Lung (tissue), 12 donors: ENCODE results near the gene BDKRB2. TPM values are rescaled to one million over a fixed set of nuclear protein-coding genes. Genes with fewer than 3 reads are reported as not detected.

Experiments
- ATAC-seq: fragments of 200-7000 bp; cut with Tn5 transposase; one replicate; pipeline ENCODE4 v1.9.1; 2020; ENCODE audit warnings: moderate number of reproducible peaks; ENCODE audit not compliant: insufficient read depth, low FRiP score
- DNase-seq, 3 donors: peaks; one replicate each; pipeline ENCODE4 v3.0.0-alpha.2; 2013 to 2017
- H3K27ac ChIP-seq, 2 donors: one replicate each; pipeline ENCODE4 v1.5.1; 2013; ENCODE audit warnings: mild to moderate bottlenecking in 2 of 2, moderate library complexity in 2 of 2, control low read depth in 1 of 2, inconsistent platforms in 1 of 2, low read depth in 1 of 2, low read length in 1 of 2
- H3K27me3 ChIP-seq, 3 donors: one replicate each; pipeline ENCODE4 v1.5.1; 2013; ENCODE audit warnings: low read length in 2 of 3; ENCODE audit not compliant: control insufficient read depth in 3 of 3, insufficient read depth in 3 of 3
- H3K36me3 ChIP-seq, 4 donors: one replicate each; pipeline ENCODE4 v1.5.1; 2013; ENCODE audit warnings: low read length in 4 of 4, mild to moderate bottlenecking in 1 of 4, moderate library complexity in 1 of 4; ENCODE audit not compliant: control insufficient read depth in 4 of 4, insufficient read depth in 4 of 4
- H3K4me1 ChIP-seq, 5 donors: one replicate each; pipeline ENCODE4 v1.5.1; 2013; ENCODE audit warnings: low read length in 5 of 5, mild to moderate bottlenecking in 2 of 5, moderate library complexity in 1 of 5; ENCODE audit not compliant: control insufficient read depth in 5 of 5, insufficient read depth in 5 of 5
- H3K4me3 ChIP-seq: one replicate; pipeline ENCODE4 v1.5.1; 2013; ENCODE audit warnings: mild to moderate bottlenecking, control low read depth, moderate library complexity
- H3K9ac ChIP-seq, 2 donors: one replicate each; pipeline ENCODE4 v1.5.1; 2013; ENCODE audit warnings: low read length in 2 of 2, control low read depth in 1 of 2; ENCODE audit not compliant: insufficient read depth in 1 of 2
- H3K9me3 ChIP-seq, 4 donors: one replicate each; pipeline ENCODE4 v1.5.1; 2013; ENCODE audit warnings: low read length in 3 of 4, mild to moderate bottlenecking in 1 of 4, moderate library complexity in 1 of 4; ENCODE audit not compliant: control insufficient read depth in 4 of 4, insufficient read depth in 3 of 4
- WGBS, 2 donors: extraction: QIAGEN DNeasy Blood & Tissue Kit; methylation state at CpG; one replicate each; pipeline ENCODE4 v1.1.7; 2013; 5-methylcytosine and 5-hydroxymethylcytosine counted together
- polyA plus RNA-seq, 2 donors: library from polyadenylated mRNA; stranded (reverse); fragments of 200-250 nt; gene quantifications; one replicate each; pipeline ENCODE4 v1.2.1, GENCODE V29; 2013
- total RNA-seq, 2 donors: library from RNA; depleted of rRNA in 1 of 2; stranded (reverse); fragments of >200 nt in 1 of 2; gene quantifications; one replicate each; pipeline ENCODE4 v1.2.1, GENCODE V29; 2014 to 2021
- TF ChIP-seq, protein P1 (sequence below): IDR thresholded peaks from 2 replicates; pipeline ENCODE4 v1.5.1; 2012; ENCODE audit warnings: mild to moderate bottlenecking; ENCODE audit errors: control extremely low read depth, extremely low read depth
- donor health status: control.
- donor health status: control.
- donor health status: Bipolar disorder and iron deficiency.
- donor health status: healthy.
- donor health status: DM: yes; HTN: yes; CAD: no.

Gene BDKRB2
- total and polyA plus RNA-seq, 4 donors, result 0.77 to 5.8 (median 2.4) TPM

GRCh38 chr14:96229315-96229714, 24.7 kb downstream of the BDKRB2 start:
- H3K4me3 ChIP-seq, result no peak overlapping the region
- no peak overlapping the region for H3K9ac ChIP-seq
- DNase-seq (no peak), ATAC-seq (no peak)
- no peaks in the 10 kb centered on the region for H3K27me3 ChIP-seq
- peaks cover 0 to 6% (median 2%) of the 10 kb centered on the region in 4 donors for H3K9me3 ChIP-seq
- TF ChIP-seq, protein P1, sequence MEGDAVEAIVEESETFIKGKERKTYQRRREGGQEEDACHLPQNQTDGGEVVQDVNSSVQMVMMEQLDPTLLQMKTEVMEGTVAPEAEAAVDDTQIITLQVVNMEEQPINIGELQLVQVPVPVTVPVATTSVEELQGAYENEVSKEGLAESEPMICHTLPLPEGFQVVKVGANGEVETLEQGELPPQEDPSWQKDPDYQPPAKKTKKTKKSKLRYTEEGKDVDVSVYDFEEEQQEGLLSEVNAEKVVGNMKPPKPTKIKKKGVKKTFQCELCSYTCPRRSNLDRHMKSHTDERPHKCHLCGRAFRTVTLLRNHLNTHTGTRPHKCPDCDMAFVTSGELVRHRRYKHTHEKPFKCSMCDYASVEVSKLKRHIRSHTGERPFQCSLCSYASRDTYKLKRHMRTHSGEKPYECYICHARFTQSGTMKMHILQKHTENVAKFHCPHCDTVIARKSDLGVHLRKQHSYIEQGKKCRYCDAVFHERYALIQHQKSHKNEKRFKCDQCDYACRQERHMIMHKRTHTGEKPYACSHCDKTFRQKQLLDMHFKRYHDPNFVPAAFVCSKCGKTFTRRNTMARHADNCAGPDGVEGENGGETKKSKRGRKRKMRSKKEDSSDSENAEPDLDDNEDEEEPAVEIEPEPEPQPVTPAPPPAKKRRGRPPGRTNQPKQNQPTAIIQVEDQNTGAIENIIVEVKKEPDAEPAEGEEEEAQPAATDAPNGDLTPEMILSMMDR, result no peak
- no peak overlapping the region for H3K27ac ChIP-seq
- H3K4me1 ChIP-seq, result peaks cover 0 to 11% (median 0%) of the 10 kb centered on the region in 5 donors
- WGBS, 2 donors, result 94 to 96% methylated on average over 6 of the region's 6 CpGs
- no peaks in the 10 kb centered on the region for H3K36me3 ChIP-seq

- H3K9me3 ChIP-seq, result peaks cover 0 to 6% (median 2%) of the 10 kb centered on the region in 4 donors
- ATAC-seq (no peak), DNase-seq (no peak)
- TF ChIP-seq, protein P1, result no peak
- 86 to 92% methylated on average over 4 of the region's 4 CpGs for WGBS, 2 donors
- no peak overlapping the region for H3K4me3 ChIP-seq
- H3K9ac ChIP-seq, result no peak overlapping the region
- H3K27me3 ChIP-seq, result no peaks in the 10 kb centered on the region
- H3K4me1 ChIP-seq, result peaks cover 0 to 16% (median 0%) of the 10 kb centered on the region in 5 donors
- no peak overlapping the region for H3K27ac ChIP-seq
- no peaks in the 10 kb centered on the region for H3K36me3 ChIP-seq
Measured at GRCh38 chr14:96231056-96231455, 26.4 kb downstream of the BDKRB2 start.

DNA sequence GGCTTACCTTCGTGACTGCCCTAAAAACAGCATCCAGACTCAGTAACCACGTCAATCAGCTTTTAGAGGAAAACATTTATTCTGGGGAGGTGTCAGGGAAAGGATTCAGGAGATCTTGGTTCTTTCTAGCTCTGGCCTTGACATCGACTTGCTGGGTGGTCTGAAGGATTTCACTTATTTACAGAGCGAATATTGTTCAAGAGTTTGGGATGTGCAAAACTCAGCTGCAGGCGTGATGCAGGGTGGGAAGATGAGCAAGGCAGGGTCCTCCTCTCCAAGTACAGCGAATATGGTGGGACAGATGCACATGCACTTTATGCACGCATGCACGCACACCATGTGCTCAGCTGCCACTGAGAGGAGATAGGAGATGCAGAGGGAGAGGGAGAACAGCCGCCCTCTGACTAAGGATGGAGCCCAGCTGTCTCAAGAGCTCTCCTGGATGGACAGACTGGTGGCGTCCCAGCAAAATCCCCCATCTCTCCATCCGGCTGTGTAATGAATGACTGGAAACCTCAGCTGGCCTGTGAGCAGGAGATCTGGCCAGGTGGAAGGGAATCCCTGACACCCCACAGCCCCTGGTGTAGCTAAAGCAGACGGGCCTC, 27.0 kb downstream of the BDKRB2 start:
- Histone ChIP-seq H3K4me3 (no peak overlapping the region), H3K4me1 (peaks cover 0 to 16% (median 0%) of the 10 kb centered on the region in 5 donors), H3K36me3 (no peaks in the 10 kb centered on the region), H3K27me3 (no peaks in the 10 kb centered on the region), H3K27ac (no peak overlapping the region), H3K9me3 (peaks cover 0 to 6% (median 2%) of the 10 kb centered on the region in 4 donors), H3K9ac (no peak overlapping the region)
- ATAC-seq, result no peak
- DNase-seq, result peak in 2 of 3 donors; percentile 24 to 58
- WGBS, 2 donors, result 89 to 90% methylated on average over 12 of the region's 12 CpGs
- TF ChIP-seq, protein P1, result no peak
